IMR-90 (cell line): ENCODE data around the gene BBS1. TPM values are rescaled to one million over a fixed set of nuclear protein-coding genes. Genes with fewer than 3 reads are reported as not detected.

ENCODE experiments used
- ATAC-seq: fragments of 200-7000 bp; cut with Tn5 transposase; 2 replicates; pipeline ENCODE4 v1.9.1; 2020; ENCODE audit warnings: low read depth, mild to moderate bottlenecking, moderate library complexity
- BruUV-seq: library from RNA; stranded (reverse); fragments of 400-500 nt; replicated peaks from 2 replicates; lab custom pipeline; 2021; lab: Mats Ljungman, UMichigan
- CTCF ChIA-PET: fragments of 300-600 bp; formaldehyde crosslinking; extraction: SDS; loops from one replicate; lab custom pipeline; 2021; ENCODE audit warnings: antibody characterized with exemption; lab: Yijun Ruan, JAX
- POLR2A ChIA-PET: fragments of 300-600 bp; sonication (Branson Sonifier 250); formaldehyde crosslinking; loops from one replicate; lab custom pipeline; 2022; ENCODE audit warnings: antibody characterized with exemption; ENCODE audit not compliant: unreplicated experiment; lab: Charles Lee
- DNase-seq: peaks from one replicate; pipeline ENCODE4 v3.0.0; 2013
- H2AFZ ChIP-seq: replicated peaks from 2 replicates; pipeline ENCODE3; 2013; ENCODE audit warnings: low read length, mild to moderate bottlenecking; ENCODE audit not compliant: poor library complexity
- H2AK5ac ChIP-seq: 2 replicates; pipeline ENCODE4 v1.6.1; 2013; ENCODE audit warnings: low read depth, low read length, inconsistent platforms
- H2AK9ac ChIP-seq: replicated peaks from 2 replicates; pipeline ENCODE3; 2013; ENCODE audit warnings: mild to moderate bottlenecking, low read depth, low read length, moderate library complexity; ENCODE audit not compliant: poor library complexity
- H2BK120ac ChIP-seq: 2 replicates; pipeline ENCODE4 v1.6.1; 2013; ENCODE audit warnings: low read depth, low read length, inconsistent platforms
- H2BK15ac ChIP-seq: 3 replicates; pipeline ENCODE4 v1.6.1; 2013; ENCODE audit warnings: low read depth, low read length, inconsistent platforms
- H2BK20ac ChIP-seq: 2 replicates; pipeline ENCODE4 v1.6.1; 2013; ENCODE audit warnings: low read depth, mild to moderate bottlenecking, inconsistent platforms, low read length, moderate library complexity
- H2BK5ac ChIP-seq: 2 replicates; pipeline ENCODE4 v1.6.1; 2013; ENCODE audit warnings: mild to moderate bottlenecking, low read depth, low read length, inconsistent platforms; ENCODE audit not compliant: poor library complexity, severe bottlenecking
- H3K14ac ChIP-seq: replicated peaks from 2 replicates; pipeline ENCODE4 v1.6.1; 2013; ENCODE audit warnings: low read depth, low read length, inconsistent platforms
- H3K18ac ChIP-seq: 2 replicates; pipeline ENCODE4 v1.6.1; 2013; ENCODE audit warnings: low read depth, low read length, control low read depth
- H3K23ac ChIP-seq: 2 replicates; pipeline ENCODE4 v1.6.1; 2013; ENCODE audit warnings: low read depth, low read length, inconsistent platforms
- H3K27ac ChIP-seq: 2 replicates; pipeline ENCODE4 v1.5.1; 2013; ENCODE audit warnings: mild to moderate bottlenecking, control low read depth, low read length; ENCODE audit not compliant: insufficient read depth
- H3K27me3 ChIP-seq: 2 replicates; pipeline ENCODE4 v1.6.1; 2013; ENCODE audit warnings: low read length; ENCODE audit not compliant: control insufficient read depth, insufficient read depth
- H3K36me3 ChIP-seq: 2 replicates; pipeline ENCODE4 v1.6.1; 2013; ENCODE audit warnings: low read length, mixed read lengths; ENCODE audit not compliant: control insufficient read depth, insufficient read depth
- H3K4ac ChIP-seq: 2 replicates; pipeline ENCODE4 v1.6.1; 2013; ENCODE audit warnings: low read depth, low read length, inconsistent platforms
- H3K4me1 ChIP-seq: 2 replicates; pipeline ENCODE4 v1.6.1; 2013; ENCODE audit warnings: low read length, mixed read lengths; ENCODE audit not compliant: control insufficient read depth, insufficient read depth
- H3K4me2 ChIP-seq: 2 replicates; pipeline ENCODE4 v1.6.1; 2013; ENCODE audit warnings: low read depth, mild to moderate bottlenecking, control low read depth, low read length, moderate library complexity
- H3K4me3 ChIP-seq: 2 replicates; pipeline ENCODE4 v1.5.1; 2013; ENCODE audit warnings: low read depth, mild to moderate bottlenecking, control low read depth, low read length, moderate library complexity; ENCODE audit not compliant: insufficient read depth
- H3K56ac ChIP-seq: 2 replicates; pipeline ENCODE4 v1.6.1; 2013; ENCODE audit warnings: low read length, inconsistent platforms; ENCODE audit not compliant: insufficient read depth; ENCODE audit errors: extremely low read depth
- H3K79me1 ChIP-seq, 2 experiments: 2 replicates each; pipeline ENCODE4 v1.6.1; 2013; ENCODE audit warnings: low read length in 2 of 2, inconsistent platforms in 1 of 2, low read depth in 1 of 2
- H3K9ac ChIP-seq: 2 replicates; pipeline ENCODE4 v1.6.1; 2013; ENCODE audit warnings: low read depth, low read length, control low read depth
- H3K9me1 ChIP-seq: 2 replicates; pipeline ENCODE4 v1.6.1; 2013; ENCODE audit warnings: low read length, inconsistent platforms; ENCODE audit not compliant: insufficient read depth
- H3K9me3 ChIP-seq: 2 replicates; pipeline ENCODE4 v1.6.1; 2013; ENCODE audit warnings: low read length; ENCODE audit not compliant: control insufficient read depth, insufficient read depth
- H4K20me1 ChIP-seq: 2 replicates; pipeline ENCODE4 v1.6.1; 2013; ENCODE audit warnings: low read length, inconsistent platforms; ENCODE audit not compliant: insufficient read depth
- H4K5ac ChIP-seq: 2 replicates; pipeline ENCODE4 v1.6.1; 2013; ENCODE audit warnings: mild to moderate bottlenecking, low read depth, low read length, control low read depth
- H4K8ac ChIP-seq, 2 experiments: 2 replicates each; pipeline ENCODE4 v1.6.1; 2013; ENCODE audit warnings: low read depth in 2 of 2, low read length in 2 of 2, control low read depth in 1 of 2, inconsistent platforms in 1 of 2
- H4K91ac ChIP-seq: 2 replicates; pipeline ENCODE4 v1.6.1; 2013; ENCODE audit warnings: low read depth, low read length, inconsistent platforms; ENCODE audit not compliant: insufficient read depth
- BHLHE40 ChIP-seq: fragments of 150-350 bp; IDR thresholded peaks from 2 replicates; pipeline ENCODE4 v1.6.1; 2016; ENCODE audit warnings: mild to moderate bottlenecking, low read depth, low read length
- MAFK ChIP-seq: IDR thresholded peaks from 2 replicates; pipeline ENCODE4 v1.6.1; 2012; ENCODE audit warnings: low read depth, low read length, improper control_type of control experiment
- WGBS, 2 experiments: methylation state at CpG; one replicate each; pipeline versions ENCODE4 v1.1.5 to v1.1.7; 2013; ENCODE audit warnings: missing lambda C conversion rate in 2 of 2; ENCODE audit not compliant: insufficient read length in 1 of 2; ENCODE audit errors: extremely low coverage in 2 of 2; 5-methylcytosine and 5-hydroxymethylcytosine counted together
- dilution Hi-C: fragments of 300-500 bp; cut with HindIII; formaldehyde crosslinking; loops from one replicate; pipeline ENCODE4 v1.14.3; 2018; ENCODE audit warnings: low sequenced_read_pairs; ENCODE audit not compliant: unreplicated experiment
- in situ Hi-C: fragments of 300-500 bp; cut with MboI; formaldehyde crosslinking; loops from 3 replicates; pipeline ENCODE4 v1.14.3; 2019; ENCODE audit warnings: low sequenced_read_pairs, inconsistent platforms, mixed read lengths
- intact Hi-C: fragments of 100-400 bp; cut with micrococcal nuclease; formaldehyde crosslinking; loops from 2 replicates; pipeline ENCODE4 v1.10.0; 2022
- polyA plus RNA-seq, 3 experiments: library from polyadenylated mRNA; depleted of rRNA; stranded (reverse); fragments of >200 nt; gene quantifications; 2 replicates each; pipeline ENCODE4 v1.2.3, GENCODE V29; 2012; ENCODE audit warnings: low replicate concordance in 1 of 3
- total RNA-seq: library from RNA; depleted of rRNA; stranded (reverse); fragments of >200 nt; gene quantifications from 2 replicates; pipeline ENCODE4 v1.2.3, GENCODE V29; 2012
- TF ChIP-seq, protein P1 (sequence below): fragments of 150-350 bp; IDR thresholded peaks from 2 replicates; pipeline ENCODE4 v1.6.1; 2016; ENCODE audit warnings: low read depth, mild to moderate bottlenecking, low read length, moderate library complexity, borderline replicate concordance

BBS1 gene
- total and polyA plus RNA-seq, 2 of the 4 experiments (the other 2 are of a cell fraction): 16.5 to 20.6 TPM

DNA sequence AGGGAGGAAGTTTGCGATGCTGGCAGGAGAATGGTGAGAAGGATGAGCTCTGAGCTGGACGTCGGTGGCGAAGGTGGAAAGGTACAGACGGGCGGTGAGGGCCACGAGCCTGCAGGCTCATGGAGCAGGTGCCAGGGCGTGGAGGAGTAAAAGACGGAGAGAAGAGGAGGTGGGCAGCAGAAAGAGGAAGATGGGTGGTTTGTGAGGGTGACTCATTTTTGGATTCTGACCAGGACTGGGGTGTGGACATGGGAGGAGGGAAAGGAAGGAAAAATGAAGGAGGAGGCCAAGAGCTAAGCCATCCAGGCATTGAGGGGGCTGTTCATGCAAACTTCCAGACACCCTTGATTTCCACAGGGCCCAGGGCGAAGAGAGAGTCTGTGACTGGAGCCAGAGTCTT lies 31.9 kb downstream of the BBS1 start:
- Histone ChIP-seq H3K27ac (no peak overlapping the region), H3K27me3 (peaks cover 7% of the 10 kb centered on the region; the same call in 1 of the 2 replicates), H3K4me1 (peaks cover 6% of the 10 kb centered on the region), H4K8ac (no peak overlapping the region), H3K9ac (no peak overlapping the region), H2AK9ac (peak overlapping the region; percentile 0), H4K5ac (no peak overlapping the region), H3K9me1 (peaks cover 5% of the 10 kb centered on the region; the same call in 1 of the 2 replicates), H3K23ac (no peak overlapping the region), H3K14ac (no peak overlapping the region), H2BK5ac (no peak overlapping the region), H3K4ac (peak overlapping the region; percentile 17; the same call in 1 of the 2 replicates), H4K20me1 (peaks cover 4% of the 10 kb centered on the region; the same call in 1 of the 2 replicates), H2BK120ac (no peak overlapping the region), H2BK15ac (no peak overlapping the region), H3K56ac (no peak overlapping the region), H2AFZ (peak overlapping the region; percentile 46), H3K36me3 (peaks cover 23% of the 10 kb centered on the region; the same call in 1 of the 2 replicates), H3K4me3 (no peak overlapping the region), H4K91ac (no peak overlapping the region), H3K4me2 (no peak overlapping the region), H3K18ac (no peak overlapping the region), H3K79me1 (peaks cover 3 to 19% of the 10 kb centered on the region in 2 experiments; a peak in 2 of 4 replicates), H2BK20ac (no peak overlapping the region), H2AK5ac (no peak overlapping the region), H3K9me3 (no peaks in the 10 kb centered on the region)
- ChIA-PET POLR2A (interaction anchor here (0.6 kb wide), 1 partner anchor 26 kb away, joined by 3 read pairs; no protein-coding TSS in a partner anchor), CTCF (no interaction called here)
- DNase-seq (peak; percentile 34), ATAC-seq (no peak)
- intact Hi-C loops (no loop called here), dilution Hi-C loops (no loop called here), in situ Hi-C loops (no loop called here)
- WGBS, 2 experiments: 84% methylated on average over 7 of the region's 10 CpGs; no CpG with 5 or more reads in 1 of the 2 experiments
- no peak for TF ChIP-seq MAFK
- TF ChIP-seq, protein P1, sequence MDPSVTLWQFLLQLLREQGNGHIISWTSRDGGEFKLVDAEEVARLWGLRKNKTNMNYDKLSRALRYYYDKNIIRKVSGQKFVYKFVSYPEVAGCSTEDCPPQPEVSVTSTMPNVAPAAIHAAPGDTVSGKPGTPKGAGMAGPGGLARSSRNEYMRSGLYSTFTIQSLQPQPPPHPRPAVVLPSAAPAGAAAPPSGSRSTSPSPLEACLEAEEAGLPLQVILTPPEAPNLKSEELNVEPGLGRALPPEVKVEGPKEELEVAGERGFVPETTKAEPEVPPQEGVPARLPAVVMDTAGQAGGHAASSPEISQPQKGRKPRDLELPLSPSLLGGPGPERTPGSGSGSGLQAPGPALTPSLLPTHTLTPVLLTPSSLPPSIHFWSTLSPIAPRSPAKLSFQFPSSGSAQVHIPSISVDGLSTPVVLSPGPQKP: no peak
- no peak for TF ChIP-seq BHLHE40
- BruUV-seq: no TSS peak
